Mucosa of gallbladder (tissue), 1 donor: ENCODE results near the gene GRIA1. TPM values are rescaled to one million over a fixed set of nuclear protein-coding genes. Genes with fewer than 3 reads are reported as not detected.

Source experiments
- DNase-seq: peaks from one replicate; pipeline ENCODE4 v3.0.0-alpha.2; 2020; ENCODE audit warnings: low spot score
- total RNA-seq: library from RNA; stranded (reverse); gene quantifications from one replicate; pipeline ENCODE4 v1.2.1, GENCODE V29; 2021
- donor health status: DM: no; HTN: no; CAD: no.

GRIA1 gene
- total RNA-seq, 1 donor from 2014 or later, result not detected

GRCh38 chr5:153613144-153613543 lies 122.7 kb downstream of the GRIA1 start:
- DNase-seq, result no peak

DNA sequence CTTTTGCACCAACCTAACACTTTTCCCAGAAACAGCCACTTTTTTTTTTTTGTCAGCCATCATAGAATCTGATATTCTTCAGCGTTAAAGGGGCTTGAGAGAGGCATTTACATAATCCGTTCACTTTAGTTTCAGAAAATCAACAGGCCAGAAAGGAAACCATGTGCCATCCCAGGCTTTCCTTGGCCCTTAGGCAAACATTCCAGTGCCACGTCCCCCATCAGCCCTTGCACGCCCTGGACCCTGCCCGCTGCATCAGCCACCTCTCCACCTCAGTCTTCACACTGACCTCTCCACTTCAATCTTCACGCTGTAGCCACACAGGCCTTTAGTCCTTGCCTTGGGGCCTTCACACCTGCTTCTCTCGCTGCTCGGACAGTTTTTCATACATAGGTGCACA lies 123.2 kb downstream of the GRIA1 start:
- no peak for DNase-seq

DNA sequence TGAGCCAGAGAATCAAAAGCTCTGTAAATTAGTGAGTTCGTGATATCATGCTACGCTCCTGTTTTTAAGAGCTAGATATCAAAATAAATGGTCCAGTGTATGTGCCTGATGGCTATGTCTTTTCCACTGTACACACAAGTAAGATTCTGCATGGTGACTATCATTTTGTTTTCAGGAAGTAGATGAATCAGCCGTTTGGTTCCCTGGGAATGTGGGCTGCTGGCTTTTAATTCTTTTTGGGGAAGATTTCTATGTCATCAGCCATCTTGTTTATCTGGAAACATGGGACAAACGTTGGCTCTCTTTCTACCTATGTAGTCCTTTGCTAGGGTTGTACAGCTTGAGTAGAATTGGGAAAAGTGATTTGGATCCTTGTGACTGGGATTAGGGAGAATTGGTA lies 126.7 kb downstream of the GRIA1 start:
- no peak for DNase-seq

DNA sequence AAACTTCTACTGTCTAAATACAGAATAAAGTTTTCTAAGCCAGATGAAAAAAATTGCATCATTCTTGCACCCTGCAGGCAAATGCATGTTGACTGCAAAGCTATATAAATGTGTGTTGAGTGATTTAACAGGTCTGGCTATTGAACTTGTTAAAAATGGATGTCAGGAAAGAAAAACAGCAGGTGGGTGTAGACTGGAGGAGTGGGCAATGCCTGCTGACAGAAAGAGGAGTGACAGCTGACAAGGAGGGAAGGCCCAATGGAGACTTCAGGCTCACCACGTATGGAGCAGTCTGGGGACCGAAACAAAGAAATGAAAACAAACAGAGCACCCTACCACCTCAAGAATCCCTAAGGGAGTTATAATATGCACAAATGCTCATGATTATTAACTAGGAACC lies 127.8 kb downstream of the GRIA1 start:
- DNase-seq, result no peak

GRCh38 chr5:153618867-153619266 lies 128.4 kb downstream of the GRIA1 start:
- no peak for DNase-seq

GRCh38 chr5:153619771-153620170 lies 129.3 kb downstream of the GRIA1 start:
- DNase-seq, result no peak

DNA sequence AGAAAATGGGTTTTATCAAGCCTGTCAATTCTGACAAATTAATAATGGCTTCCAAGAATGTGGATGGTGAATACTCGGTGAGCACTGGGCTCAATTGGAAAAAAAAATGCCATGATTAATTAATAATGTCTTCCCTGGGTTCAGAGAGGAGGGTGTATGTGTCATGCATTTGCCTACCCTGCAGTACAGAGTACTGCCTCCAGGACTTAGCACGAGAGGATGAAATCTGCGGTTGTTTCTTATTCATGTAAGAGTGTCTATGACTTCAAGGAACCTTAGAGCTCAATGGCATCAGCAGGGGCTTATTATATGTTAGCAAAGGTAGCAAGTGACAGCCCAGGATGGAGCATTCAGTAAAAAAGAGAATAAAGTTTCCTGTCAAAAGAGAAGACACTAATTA lies 132.7 kb downstream of the GRIA1 start:
- DNase-seq, result no peak

DNA sequence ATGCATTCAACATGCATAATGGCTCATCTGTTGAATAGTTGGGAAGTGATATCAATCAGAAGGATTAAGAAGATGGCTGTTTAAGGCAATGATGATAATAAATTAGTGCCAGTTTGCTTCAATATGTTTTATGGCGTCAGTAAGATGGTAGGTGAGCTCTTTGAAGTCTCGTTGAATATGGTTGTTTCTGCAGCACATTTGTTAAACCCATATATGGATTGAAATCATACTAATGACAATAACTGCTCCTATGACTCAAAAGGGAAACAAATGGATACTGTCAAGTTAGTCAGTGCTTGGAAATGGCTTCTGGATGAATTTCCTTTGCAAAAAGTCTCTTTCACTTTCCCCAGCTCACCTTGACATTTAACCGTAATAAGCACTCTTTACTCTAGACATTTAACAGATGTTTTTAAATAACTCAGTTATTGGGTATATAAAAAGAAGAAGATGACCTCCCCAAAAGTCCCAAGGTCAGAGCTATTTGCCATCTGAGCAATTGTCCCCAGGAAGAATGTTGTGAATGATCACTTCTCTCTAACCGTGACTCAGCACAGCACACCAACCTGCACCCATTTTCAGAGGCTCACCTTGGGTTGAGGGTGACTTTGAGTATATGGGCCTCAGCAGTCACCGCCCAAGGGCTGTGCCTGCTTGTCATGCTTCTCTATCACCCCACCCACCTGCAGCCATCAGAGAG lies 133.4 kb downstream of the GRIA1 start:
- DNase-seq, result no peak

DNA sequence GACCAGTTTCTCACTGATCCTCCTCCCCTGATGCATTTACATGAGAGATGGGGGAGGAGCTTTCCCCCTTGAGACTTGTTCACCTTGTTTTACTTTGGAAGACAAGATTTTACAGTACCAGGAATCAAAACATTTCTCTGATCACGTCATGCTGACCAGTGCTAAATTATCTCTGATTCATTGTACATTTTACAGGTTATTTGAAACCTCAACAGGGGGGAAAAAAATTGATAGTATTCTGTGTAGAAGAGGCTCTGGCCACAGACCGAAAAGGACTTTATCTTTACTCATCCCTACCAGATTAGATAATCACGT lies 133.9 kb downstream of the GRIA1 start:
- no peak for DNase-seq

DNA sequence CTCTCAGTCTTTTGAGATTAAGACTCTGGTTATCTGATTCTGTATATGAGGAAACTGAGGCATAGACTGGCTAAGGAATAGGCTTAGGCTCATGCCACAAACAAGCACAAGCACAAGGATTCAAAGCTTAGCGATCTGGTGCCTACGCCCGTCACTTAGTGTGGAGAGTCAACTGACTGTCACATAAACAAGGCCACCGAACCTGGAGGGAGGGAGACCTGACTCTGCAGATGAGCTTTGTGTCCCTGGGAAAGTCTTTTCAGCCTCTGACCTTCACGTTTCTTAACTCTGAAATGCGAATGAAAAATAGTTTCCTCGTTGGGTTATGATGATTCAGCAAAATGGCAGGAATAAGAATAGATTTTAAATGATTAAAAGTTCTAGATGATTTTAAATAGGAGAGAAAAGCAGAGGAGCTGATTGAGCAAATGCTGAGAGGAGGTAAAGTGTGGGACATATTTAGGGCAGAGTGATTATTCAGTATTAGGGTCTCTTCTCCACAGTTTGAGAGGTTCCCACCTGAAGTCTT lies 135.4 kb downstream of the GRIA1 start:
- DNase-seq, result no peak

GRCh38 chr5:153626836-153627235 lies 136.4 kb downstream of the GRIA1 start:
- no peak for DNase-seq

DNA sequence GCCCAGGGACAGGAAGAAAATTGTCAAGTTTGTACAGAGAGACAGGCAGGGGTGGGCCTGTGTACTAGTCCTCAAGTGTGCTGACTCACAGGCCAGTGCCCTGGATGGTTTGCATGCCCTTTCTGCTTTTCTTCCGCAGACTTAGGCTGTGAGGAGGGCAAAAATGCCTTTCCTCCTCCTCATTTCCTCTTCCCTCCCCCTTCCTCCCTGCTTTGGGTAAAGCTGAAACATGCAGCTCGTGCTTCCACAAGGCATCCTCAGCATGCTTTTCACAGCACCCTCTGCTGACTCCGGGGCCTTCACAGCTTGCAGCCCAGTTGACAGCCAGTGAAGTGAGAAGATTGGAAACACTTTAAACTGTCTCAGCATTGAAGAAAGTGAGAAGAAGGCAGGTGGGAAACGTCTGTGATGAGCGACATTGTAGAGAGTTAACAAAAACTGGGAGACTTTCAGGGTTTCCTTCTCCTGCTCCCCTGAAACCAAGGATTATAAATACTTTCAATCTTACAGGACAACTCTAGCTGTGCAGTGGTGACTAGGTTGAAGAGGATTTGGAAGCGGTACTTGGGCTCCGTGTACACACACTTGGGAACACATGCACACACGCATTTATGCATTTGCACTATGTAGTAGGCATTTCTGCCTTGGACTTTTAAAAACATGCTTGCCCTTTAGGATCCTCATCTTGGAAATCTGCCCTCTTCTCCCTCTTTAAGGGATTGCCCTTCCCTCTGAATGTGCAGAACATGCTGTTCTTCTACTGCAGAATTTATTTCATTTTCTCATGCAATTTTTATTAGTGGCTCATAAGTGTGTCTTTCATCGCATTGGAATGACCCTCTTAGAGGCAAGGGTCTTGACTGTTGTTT lies 138.8 kb downstream of the GRIA1 start:
- DNase-seq, result no peak

- DNase-seq, result no peak
Measured at GRCh38 chr5:153630546-153630945, 140.1 kb downstream of the GRIA1 start.

DNA sequence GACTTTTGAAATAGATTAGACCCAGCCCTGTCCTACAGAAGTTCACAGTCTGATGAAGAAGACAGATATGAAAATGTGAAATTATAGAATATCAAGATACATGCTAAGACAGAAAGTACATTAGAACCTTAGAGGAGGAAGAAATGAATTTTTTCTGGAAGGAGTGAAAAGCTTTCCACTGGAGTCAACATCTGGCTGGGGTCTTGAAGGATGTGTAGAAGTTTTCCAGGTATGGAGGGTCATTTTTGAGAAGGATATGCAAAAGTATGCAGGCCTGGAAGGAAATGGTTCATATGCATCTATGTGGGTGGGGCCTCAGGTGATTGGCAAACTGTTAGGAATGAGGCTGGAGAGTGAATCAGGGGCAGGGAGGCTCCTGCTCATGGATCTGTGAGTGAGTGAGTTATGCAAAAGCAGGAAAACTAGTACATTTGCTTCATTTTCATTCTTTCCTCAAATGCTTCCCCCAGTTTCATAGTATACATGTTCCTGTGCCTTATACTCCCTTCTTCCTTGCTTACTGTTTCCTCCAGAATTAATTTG lies 142.3 kb downstream of the GRIA1 start:
- DNase-seq, result no peak

DNA sequence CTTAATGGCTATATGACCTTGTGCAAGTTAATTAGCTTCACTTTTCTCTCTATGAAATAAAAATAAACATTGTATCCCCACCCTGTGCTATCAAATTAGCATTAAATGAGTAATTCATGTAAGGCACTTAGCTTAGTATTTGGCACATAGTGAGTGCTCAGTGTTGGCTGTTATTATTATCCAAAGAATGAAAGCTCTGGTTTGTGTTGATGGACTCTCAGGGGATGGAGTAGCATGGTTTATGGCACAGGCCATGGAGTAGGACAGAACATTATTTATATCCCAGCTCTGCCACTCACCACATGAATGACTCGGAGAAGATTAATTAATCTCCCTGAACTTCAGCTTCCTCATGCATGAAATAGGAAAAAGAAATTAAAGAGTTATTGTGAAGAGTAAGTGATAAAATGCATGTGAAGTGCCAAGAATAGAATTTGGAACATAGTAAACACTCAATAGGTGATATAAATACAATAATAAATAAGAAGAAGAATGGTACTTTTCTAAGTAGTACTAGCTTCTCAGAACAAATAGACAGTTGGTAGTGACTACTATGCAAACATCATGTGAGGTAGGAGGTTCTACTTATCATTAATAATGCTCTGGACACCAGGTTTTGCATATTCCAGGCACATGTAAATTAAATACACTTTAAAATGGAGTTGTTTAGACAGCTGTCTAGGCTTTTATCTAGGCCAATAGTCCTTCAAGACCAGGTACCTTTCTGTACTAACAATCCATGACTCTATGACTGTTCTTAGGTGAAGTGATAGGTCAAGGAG lies 146.4 kb downstream of the GRIA1 start:
- no peak for DNase-seq

DNA sequence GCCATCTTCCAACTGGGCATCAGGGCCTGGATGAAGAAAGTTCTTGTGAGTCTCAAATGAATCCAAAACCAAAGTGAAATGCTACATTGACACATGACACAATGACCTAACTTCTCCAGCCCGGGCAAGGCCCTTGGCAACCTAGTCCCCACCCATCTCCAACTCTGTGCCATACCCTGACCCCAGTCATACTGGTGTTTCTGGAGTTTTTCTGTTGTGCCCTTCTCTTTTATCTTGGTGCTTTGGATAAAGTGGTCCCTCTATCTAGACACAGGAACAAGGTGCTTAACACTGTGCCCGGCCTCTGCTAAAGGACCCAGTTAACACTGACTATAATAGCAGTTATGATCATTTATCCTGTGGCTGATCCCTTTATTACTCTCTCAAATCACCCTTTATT lies 149.8 kb downstream of the GRIA1 start:
- DNase-seq, result no peak

GRCh38 chr5:153641183-153641688 lies 150.8 kb downstream of the GRIA1 start:
- DNase-seq, result no peak

DNA sequence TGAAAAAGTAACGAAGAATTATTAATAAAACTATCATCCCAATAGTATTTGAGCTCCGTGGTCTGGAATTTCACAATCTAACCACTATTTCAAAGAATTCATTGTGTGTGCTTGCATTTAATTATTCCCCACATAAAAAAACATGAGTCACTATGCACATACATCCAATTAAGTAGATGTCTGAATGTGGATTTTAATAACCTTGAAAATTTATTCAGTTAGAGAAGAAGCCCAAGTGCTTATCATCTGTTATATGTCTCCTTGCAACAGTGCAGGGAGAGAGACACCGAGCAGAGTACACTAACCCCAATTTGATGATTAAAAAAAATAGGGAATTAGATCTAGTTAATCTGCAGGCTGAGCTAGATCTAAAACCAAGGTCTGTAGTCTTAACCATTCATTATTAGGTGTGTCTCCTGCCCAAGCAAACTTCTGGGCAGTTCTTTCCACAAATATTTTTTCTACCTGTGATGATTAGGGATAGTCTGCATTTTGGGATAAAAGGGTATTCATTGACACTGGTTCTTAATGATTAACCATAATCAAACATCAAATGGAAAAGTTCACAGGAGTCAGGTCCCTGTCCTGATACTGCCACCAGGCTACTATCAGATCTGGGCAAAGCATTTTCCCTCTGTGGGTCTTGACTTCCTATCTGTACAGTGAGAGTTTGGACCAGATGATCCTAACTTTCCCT lies 164.2 kb downstream of the GRIA1 start:
- DNase-seq, result no peak

DNA sequence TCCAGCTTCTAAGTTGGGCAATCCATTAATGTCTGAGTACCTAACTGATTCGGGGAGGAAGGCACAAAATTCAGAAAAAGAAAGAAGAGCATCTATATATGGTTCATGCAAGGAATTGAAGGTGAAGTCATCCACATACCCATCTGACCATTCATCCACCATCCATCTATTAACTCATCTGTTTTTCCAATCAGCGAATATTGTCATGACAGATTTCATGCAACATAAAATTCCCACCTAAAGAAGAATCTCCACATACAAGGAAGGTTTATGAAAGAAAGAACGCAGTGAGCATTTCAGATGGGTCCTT lies 164.7 kb downstream of the GRIA1 start:
- no peak for DNase-seq

- no peak for DNase-seq
Measured at GRCh38 chr5:153658149-153658548, 167.7 kb downstream of the GRIA1 start.

DNA sequence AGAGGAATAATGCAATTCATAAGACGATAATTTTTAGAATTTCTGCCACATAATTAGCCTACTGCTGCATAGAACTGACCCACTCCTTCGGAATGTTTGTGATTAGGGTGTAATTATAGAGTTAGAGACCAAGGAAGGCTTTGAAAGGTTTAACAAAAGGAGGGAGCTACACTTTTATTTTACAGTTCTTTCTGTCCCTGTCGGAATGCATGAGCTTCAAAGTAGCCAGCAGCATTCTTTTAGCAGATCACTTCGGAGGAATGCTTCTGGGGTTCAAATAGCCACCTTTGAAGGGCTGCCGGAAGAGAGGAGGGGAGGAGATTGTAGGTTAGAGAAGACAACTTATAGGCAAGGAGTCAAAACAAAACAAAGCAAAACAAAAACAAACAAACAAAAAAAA lies 168.1 kb downstream of the GRIA1 start:
- no peak for DNase-seq
